ENCODE measurements around the gene MKI67. TPM values are rescaled to one million over a fixed set of nuclear protein-coding genes. Genes with fewer than 3 reads are reported as not detected.

MKI67 gene
- total and polyA plus RNA-seq, 2 donors (not counting 1 experiment from before 2014, with no cell fraction given): 0.36 to 0.47 TPM

DNA sequence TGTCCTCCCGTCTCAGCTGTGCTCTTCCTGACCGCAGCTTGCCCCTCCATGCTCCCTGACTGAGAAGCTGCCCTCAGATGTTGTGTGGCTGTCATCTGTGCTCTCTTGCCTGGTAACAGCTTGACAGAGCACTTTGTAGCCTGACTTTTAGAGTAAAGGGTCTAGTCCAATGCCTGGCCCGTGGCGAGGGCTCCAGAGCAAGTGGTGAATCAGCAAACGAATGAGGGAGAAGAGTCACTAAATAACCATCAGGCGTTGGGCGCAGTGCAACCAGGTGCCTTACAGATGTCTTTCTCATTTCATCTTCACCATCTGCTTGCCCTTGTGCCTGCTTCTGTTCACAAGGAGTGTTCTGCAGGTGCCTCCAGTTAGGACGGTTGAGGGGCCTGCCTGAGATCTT is 45.6 kb downstream of the MKI67 start:
- no peak overlapping the region for H3K27ac Mint-ChIP-seq
- H3K27me3 ChIP-seq (replicated peaks in 1 of 4; ENCODE audit: control extremely low read depth in 1 of 4, control insufficient read depth in 3 of 4, insufficient read depth in 4 of 4, low read length in 3 of 4): no peaks in the 10 kb centered on the region
- H4K20me1 ChIP-seq (ENCODE audit: control insufficient read depth, insufficient read depth, low read length, poor library complexity, severe bottlenecking): no peaks in the 10 kb centered on the region
- peaks cover 1 to 36% of the 10 kb centered on the region in 2 experiments for H3K36me3 ChIP-seq (replicated peaks in 1 of 2; ENCODE audit: control extremely low read depth in 1 of 2, control insufficient read depth in 1 of 2, extremely low read depth in 1 of 2, insufficient read depth in 2 of 2, low read length in 1 of 2)
- no peaks in the 10 kb centered on the region for H3K9me3 Mint-ChIP-seq (ENCODE audit: insufficient read depth)
- no peaks in the 10 kb centered on the region for H3K79me2 ChIP-seq (ENCODE audit: control insufficient read depth, insufficient read depth, low read length)
- intact Hi-C loops (cut with micrococcal nuclease): no loop called here
- H3K9ac ChIP-seq (ENCODE audit: low read length): no peak overlapping the region
- ATAC-seq (ENCODE audit: low read depth) (no peak), DNase-seq (no peak)
- H3K27me3 Mint-ChIP-seq: no peaks in the 10 kb centered on the region
- ChIA-PET POLR2A (interaction anchor here (1.1 kb wide), 1 partner anchor 33 kb away, joined by 3 read pairs; no protein-coding TSS in a partner anchor), CTCF (interaction anchor here (0.7 to 3.0 kb wide), 7 partner anchors 11 to 174 kb away, joined by 3 to 11 read pairs (median 4); partner anchors contain the start of gene PTPRE)
- TF ChIP-seq CTCF (IDR thresholded peaks at IDR 0.05) (no peak), EZH2 (IDR thresholded peaks at IDR 0.05; ENCODE audit: borderline replicate concordance, insufficient read depth, low read depth, low read length, poor library complexity, severe bottlenecking) (no peak)
- no peak overlapping the region for H3K4me3 Mint-ChIP-seq
- no peak overlapping the region for H2AFZ ChIP-seq (ENCODE audit: insufficient read depth, low read depth, low read length, poor library complexity, severe bottlenecking)
- H3K27ac ChIP-seq (ENCODE audit: low read length in 2 of 2): no peak overlapping the region
- no peak overlapping the region for H3K4me3 ChIP-seq (ENCODE audit: control extremely low read depth in 1 of 5, extremely low read depth in 1 of 5, insufficient read depth in 1 of 5, low read depth in 2 of 5, low read length in 4 of 5)
- WGBS (ENCODE audit: insufficient coverage): 98% methylated on average over 5 of the region's 8 CpGs
- H3K4me2 ChIP-seq (replicated peaks; ENCODE audit: low read depth, low read length, poor library complexity, severe bottlenecking): no peak overlapping the region
- no peaks in the 10 kb centered on the region for H3K9me3 ChIP-seq (ENCODE audit: control extremely low read depth in 1 of 3, control insufficient read depth in 2 of 3, insufficient read depth in 1 of 3, low read length in 2 of 3)
- H3K4me1 Mint-ChIP-seq: no peaks in the 10 kb centered on the region
- H3K4me1 ChIP-seq (ENCODE audit: control insufficient read depth in 2 of 2, insufficient read depth in 2 of 2, low read length in 2 of 2): no peaks in the 10 kb centered on the region

DNA sequence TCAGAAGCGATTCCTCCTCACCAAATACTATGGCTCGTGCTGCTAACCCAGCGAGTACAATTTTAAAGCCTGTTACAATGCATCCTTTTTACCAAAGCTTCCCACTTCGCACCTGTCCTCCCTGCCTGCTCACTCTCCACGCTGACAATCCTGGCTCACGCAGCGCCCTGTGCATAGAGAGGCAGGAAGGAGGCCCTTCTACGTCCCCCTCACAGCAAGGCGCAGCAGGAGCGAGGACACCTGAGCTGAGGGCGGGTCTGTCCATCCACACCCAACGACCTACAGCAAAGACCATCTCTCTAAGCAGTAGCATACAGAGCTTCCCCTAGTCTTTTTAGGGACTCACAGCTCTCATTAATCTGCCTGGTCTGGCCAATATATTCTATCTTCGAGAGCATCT is 46.0 kb downstream of the MKI67 start:
- no peaks in the 10 kb centered on the region for H3K79me2 ChIP-seq (ENCODE audit: control insufficient read depth, insufficient read depth, low read length)
- 98% methylated on average over 13 of the region's 13 CpGs for WGBS (ENCODE audit: insufficient coverage)
- no peak overlapping the region for H2AFZ ChIP-seq (ENCODE audit: insufficient read depth, low read depth, low read length, poor library complexity, severe bottlenecking)
- no peaks in the 10 kb centered on the region for H3K27me3 ChIP-seq (replicated peaks in 1 of 4; ENCODE audit: control extremely low read depth in 1 of 4, control insufficient read depth in 3 of 4, insufficient read depth in 4 of 4, low read length in 3 of 4)
- no peaks in the 10 kb centered on the region for H3K4me1 Mint-ChIP-seq
- no peaks in the 10 kb centered on the region for H3K4me1 ChIP-seq (ENCODE audit: control insufficient read depth in 2 of 2, insufficient read depth in 2 of 2, low read length in 2 of 2)
- H3K27me3 Mint-ChIP-seq: no peaks in the 10 kb centered on the region
- H3K9me3 Mint-ChIP-seq (ENCODE audit: insufficient read depth): no peaks in the 10 kb centered on the region
- ATAC-seq (ENCODE audit: low read depth) (no peak), DNase-seq (no peak)
- POLR2A ChIA-PET: interaction anchor here (1.1 kb wide), 1 partner anchor 32 kb away, joined by 3 read pairs; no protein-coding TSS in a partner anchor
- H3K4me3 Mint-ChIP-seq: no peak overlapping the region
- H3K27ac ChIP-seq (ENCODE audit: low read length in 2 of 2): no peak overlapping the region
- intact Hi-C loops (cut with micrococcal nuclease): no loop called here
- CTCF ChIA-PET: interaction anchor here (0.7 to 3.0 kb wide), 8 partner anchors 11 to 174 kb away, joined by 3 to 11 read pairs (median 4); partner anchors contain the start of gene PTPRE
- H3K9ac ChIP-seq (ENCODE audit: low read length): no peak overlapping the region
- H3K9me3 ChIP-seq (ENCODE audit: control extremely low read depth in 1 of 3, control insufficient read depth in 2 of 3, insufficient read depth in 1 of 3, low read length in 2 of 3): no peaks in the 10 kb centered on the region
- TF ChIP-seq CTCF (IDR thresholded peaks at IDR 0.05) (no peak), EZH2 (IDR thresholded peaks at IDR 0.05; ENCODE audit: borderline replicate concordance, insufficient read depth, low read depth, low read length, poor library complexity, severe bottlenecking) (no peak)
- no peak overlapping the region for H3K27ac Mint-ChIP-seq
- H3K4me2 ChIP-seq (replicated peaks; ENCODE audit: low read depth, low read length, poor library complexity, severe bottlenecking): no peak overlapping the region
- no peaks in the 10 kb centered on the region for H4K20me1 ChIP-seq (ENCODE audit: control insufficient read depth, insufficient read depth, low read length, poor library complexity, severe bottlenecking)
- peaks cover 3 to 36% of the 10 kb centered on the region in 2 experiments for H3K36me3 ChIP-seq (replicated peaks in 1 of 2; ENCODE audit: control extremely low read depth in 1 of 2, control insufficient read depth in 1 of 2, extremely low read depth in 1 of 2, insufficient read depth in 2 of 2, low read length in 1 of 2)
- H3K4me3 ChIP-seq (ENCODE audit: control extremely low read depth in 1 of 5, extremely low read depth in 1 of 5, insufficient read depth in 1 of 5, low read depth in 2 of 5, low read length in 4 of 5): no peak overlapping the region

All from B cell (primary cell).